ENCODE results near the gene BET1. TPM values are rescaled to one million over a fixed set of nuclear protein-coding genes. Genes with fewer than 3 reads are reported as not detected.

Gene BET1, protein sequence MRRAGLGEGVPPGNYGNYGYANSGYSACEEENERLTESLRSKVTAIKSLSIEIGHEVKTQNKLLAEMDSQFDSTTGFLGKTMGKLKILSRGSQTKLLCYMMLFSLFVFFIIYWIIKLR
- 25.1 and 35.4 TPM in 2 replicates for total RNA-seq

DNA sequence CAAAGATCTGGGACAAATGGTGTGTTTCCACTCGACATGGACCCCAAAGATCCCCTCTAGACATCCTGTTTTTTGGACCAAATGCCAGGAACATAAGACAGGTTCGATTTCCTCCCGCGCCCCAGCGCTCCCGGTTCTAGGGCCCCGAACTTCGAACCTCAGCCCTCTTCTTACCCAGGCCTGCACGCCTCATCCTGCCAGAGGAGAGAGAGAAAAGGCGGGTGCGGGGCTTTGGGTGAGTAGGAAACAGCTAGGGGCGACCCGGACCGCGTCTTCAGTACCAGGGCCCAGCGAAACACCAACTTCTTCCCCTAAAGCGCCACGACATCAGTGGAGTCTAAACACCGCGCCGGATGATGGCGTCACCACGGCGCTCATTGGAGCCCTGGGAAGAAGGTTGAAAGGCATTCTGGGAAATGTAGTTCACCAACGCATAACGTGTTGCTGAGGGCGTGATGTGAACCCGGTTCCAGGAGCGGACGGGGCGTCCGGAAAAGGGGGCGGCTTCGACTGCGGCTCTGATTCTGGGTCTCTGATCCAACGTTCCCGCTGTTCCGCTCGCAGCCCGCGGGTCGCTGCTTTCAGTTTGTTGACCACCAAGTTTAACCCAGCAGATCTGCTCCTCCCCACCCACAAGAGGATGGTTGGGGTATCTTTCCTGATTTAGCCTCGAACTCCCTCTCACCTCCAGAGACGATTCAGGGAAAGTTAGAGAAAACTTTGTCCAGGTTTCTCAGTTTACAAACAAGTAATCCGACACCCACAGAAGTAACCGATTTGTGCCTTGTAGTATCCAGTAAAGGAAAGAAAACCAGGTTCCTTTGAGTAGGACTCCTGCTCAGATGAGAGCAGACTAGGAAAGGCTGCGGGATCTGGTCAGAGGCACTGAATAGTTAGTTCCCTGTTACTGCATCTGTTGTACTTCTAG lies at the start of gene BET1:
Gene BET1, minus strand, starts transcription at position 332 of the 928 bp plus-strand sequence. Its CDS starts 139 bp downstream, at position 193.
- DNase-seq (ENCODE audit: low read depth): peak; percentile 88
- Histone ChIP-seq H3K4me3 (ENCODE audit: low read depth, low read length) (peak within 1 kb of the TSS; percentile 78), H3K27me3 (ENCODE audit: control insufficient read depth, insufficient read depth, low read length) (no peaks in the 10 kb centered on the region), H3K36me3 (ENCODE audit: control insufficient read depth, insufficient read depth, low read length) (no peaks in the 10 kb centered on the region)
- TF ChIP-seq CTCF (IDR thresholded peaks at IDR 0.05; ENCODE audit: insufficient read depth, low read length, poor library complexity, severe bottlenecking): no peak

DNA sequence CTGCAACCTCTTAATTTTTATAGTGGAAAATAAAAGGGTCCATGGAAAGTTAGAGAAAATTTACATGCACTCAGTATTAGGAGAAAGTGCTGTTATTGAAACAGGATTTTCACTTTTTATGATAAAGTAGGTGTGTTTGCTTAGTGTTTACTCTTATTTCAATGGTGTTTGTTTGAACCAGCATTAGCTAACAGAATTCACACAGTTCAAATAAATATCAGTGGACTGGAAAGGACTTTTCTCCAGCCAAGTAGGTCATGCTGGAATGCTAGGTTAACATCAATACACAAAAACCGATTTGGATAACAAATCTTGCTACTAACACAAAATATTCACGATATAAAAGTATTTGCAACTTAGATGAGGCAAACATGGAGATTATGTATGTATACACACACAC lies 49.4 kb upstream of the BET1 start:
- no peak for TF ChIP-seq CTCF (IDR thresholded peaks at IDR 0.05; ENCODE audit: insufficient read depth, low read length, poor library complexity, severe bottlenecking)
- no peak for DNase-seq (ENCODE audit: low read depth)
- H3K36me3 ChIP-seq (ENCODE audit: control insufficient read depth, insufficient read depth, low read length): no peaks in the 10 kb centered on the region
- no peaks in the 10 kb centered on the region for H3K27me3 ChIP-seq (ENCODE audit: control insufficient read depth, insufficient read depth, low read length)
- no peak overlapping the region for H3K4me3 ChIP-seq (ENCODE audit: low read depth, low read length)

GRCh38 chr7:94052398-94053180 lies 48.4 kb upstream of the BET1 start:
- H3K36me3 ChIP-seq (ENCODE audit: control insufficient read depth, insufficient read depth, low read length): no peaks in the 10 kb centered on the region
- no peak for TF ChIP-seq CTCF (IDR thresholded peaks at IDR 0.05; ENCODE audit: insufficient read depth, low read length, poor library complexity, severe bottlenecking)
- DNase-seq (ENCODE audit: low read depth): no peak
- H3K27me3 ChIP-seq (ENCODE audit: control insufficient read depth, insufficient read depth, low read length): no peaks in the 10 kb centered on the region
- no peak overlapping the region for H3K4me3 ChIP-seq (ENCODE audit: low read depth, low read length)

- no peak for TF ChIP-seq CTCF (IDR thresholded peaks at IDR 0.05; ENCODE audit: insufficient read depth, low read length, poor library complexity, severe bottlenecking)
- no peaks in the 10 kb centered on the region for H3K27me3 ChIP-seq (ENCODE audit: control insufficient read depth, insufficient read depth, low read length)
- no peak overlapping the region for H3K4me3 ChIP-seq (ENCODE audit: low read depth, low read length)
- no peaks in the 10 kb centered on the region for H3K36me3 ChIP-seq (ENCODE audit: control insufficient read depth, insufficient read depth, low read length)
- DNase-seq (ENCODE audit: low read depth): no peak
These were observed 45.9 kb upstream of the BET1 start for GRCh38 chr7:94050046-94050445.

GRCh38 chr7:94049615-94050014 lies 45.5 kb upstream of the BET1 start:
- no peak for DNase-seq (ENCODE audit: low read depth)

More at GRCh38 chr7:94049615-94050014, 45.5 kb upstream of the BET1 start:
- Histone ChIP-seq H3K27me3 (ENCODE audit: control insufficient read depth, insufficient read depth, low read length) (no peaks in the 10 kb centered on the region), H3K36me3 (ENCODE audit: control insufficient read depth, insufficient read depth, low read length) (no peaks in the 10 kb centered on the region), H3K4me3 (ENCODE audit: low read depth, low read length) (no peak overlapping the region)
- no peak for TF ChIP-seq CTCF (IDR thresholded peaks at IDR 0.05; ENCODE audit: insufficient read depth, low read length, poor library complexity, severe bottlenecking)

Data from kidney epithelial cell (primary cell).